Measurements from ENCODE around the gene TMEM132E. TPM values are rescaled to one million over a fixed set of nuclear protein-coding genes. Genes with fewer than 3 reads are reported as not detected.

The TMEM132E gene
- total and polyA plus RNA-seq, 2 of the 4 experiments (the other 2 are of a cell fraction) = not detected

DNA sequence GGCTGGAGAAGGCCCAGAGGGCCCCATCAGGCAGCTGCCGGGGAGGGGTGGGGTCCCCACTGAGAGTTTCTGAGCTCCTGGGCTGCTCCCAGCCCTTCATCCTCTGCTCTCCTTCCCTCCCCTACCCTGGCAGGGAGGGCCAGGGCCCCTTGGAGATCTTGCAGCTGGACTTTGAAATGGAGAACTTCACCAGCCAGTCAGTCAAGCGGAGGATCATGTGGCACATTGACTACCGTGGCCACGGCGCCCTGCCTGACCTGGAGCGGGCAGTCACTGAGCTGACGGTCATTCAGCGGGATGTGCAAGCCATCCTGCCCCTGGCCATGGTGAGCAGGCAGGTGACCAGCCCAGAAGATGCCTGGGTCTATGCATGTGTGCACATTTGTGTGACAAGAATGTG lies 49.5 kb downstream of the TMEM132E start:
- Histone ChIP-seq H3K4ac (ENCODE audit: low read depth, low read length) (no peak overlapping the region), H2BK5ac (ENCODE audit: low read depth, low read length, poor library complexity, severe bottlenecking) (no peak overlapping the region), H3K27me3 (ENCODE audit: control insufficient read depth, insufficient read depth, low read length) (peaks cover 23% of the 10 kb centered on the region), H4K91ac (ENCODE audit: insufficient read depth, low read depth, low read length) (no peak overlapping the region), H2BK20ac (ENCODE audit: low read depth, low read length) (no peak overlapping the region), H4K8ac (ENCODE audit: low read depth in 2 of 2, low read length in 2 of 2) (no peak overlapping the region), H3K36me3 (ENCODE audit: control insufficient read depth, insufficient read depth, low read length) (no peaks in the 10 kb centered on the region), H3K4me3 (ENCODE audit: insufficient read depth, low read depth, low read length) (no peak overlapping the region), H2BK120ac (ENCODE audit: low read depth, low read length) (no peak overlapping the region), H3K56ac (ENCODE audit: extremely low read depth, insufficient read depth, low read length) (no peak overlapping the region), H3K9ac (ENCODE audit: low read depth, low read length) (no peak overlapping the region), H3K23ac (ENCODE audit: low read depth, low read length) (no peak overlapping the region), H3K14ac (replicated peaks; ENCODE audit: low read depth, low read length) (no peak overlapping the region), H3K4me1 (ENCODE audit: control insufficient read depth, insufficient read depth, low read length) (no peaks in the 10 kb centered on the region), H3K9me3 (ENCODE audit: control insufficient read depth, insufficient read depth, low read length) (no peaks in the 10 kb centered on the region), H2AK5ac (ENCODE audit: low read depth, low read length) (no peak overlapping the region), H4K20me1 (ENCODE audit: insufficient read depth, low read length) (no peaks in the 10 kb centered on the region), H4K5ac (ENCODE audit: low read depth, low read length) (no peak overlapping the region), H3K4me2 (ENCODE audit: low read depth, low read length) (no peak overlapping the region), H3K79me1 (ENCODE audit: low read depth in 1 of 2, low read length in 2 of 2) (no peaks in the 10 kb centered on the region), H3K9me1 (ENCODE audit: insufficient read depth, low read length) (no peaks in the 10 kb centered on the region), H3K18ac (ENCODE audit: low read depth, low read length) (no peak overlapping the region), H2AFZ (replicated peaks; ENCODE audit: low read length, poor library complexity) (no peak overlapping the region), H2AK9ac (replicated peaks; ENCODE audit: low read depth, low read length, poor library complexity) (no peak overlapping the region), H3K27ac (ENCODE audit: insufficient read depth, low read length) (no peak overlapping the region), H2BK15ac (ENCODE audit: low read depth, low read length) (no peak overlapping the region)
- POLR2A ChIA-PET (ENCODE audit: unreplicated experiment) = no interaction called here
- CTCF ChIA-PET = interaction anchor here (0.5 kb wide), 1 partner anchor 445 kb away, joined by 3 read pairs; no protein-coding TSS in a partner anchor
- BruUV-seq (replicated peaks) = no TSS peak
- DNase-seq (no peak), ATAC-seq (ENCODE audit: low read depth) (no peak)
- in situ Hi-C loops (cut with MboI; ENCODE audit: low sequenced_read_pairs) (loop anchor here (25.0 kb wide), 1 partner anchor 483 kb away; the partner anchor contains the start of genes FNDC8 and RAD51D), dilution Hi-C loops (cut with HindIII; ENCODE audit: low sequenced_read_pairs, unreplicated experiment) (no loop called here), intact Hi-C loops (cut with micrococcal nuclease) (no loop called here)
- WGBS, 2 experiments (ENCODE audit: extremely low coverage in 2 of 2, insufficient read length in 1 of 2) = 51% methylated on average over 4 of the region's 8 CpGs; no CpG with 5 or more reads in 1 of the 2 experiments
- TF ChIP-seq BHLHE40 (IDR thresholded peaks at IDR 0.05; ENCODE audit: low read depth, low read length) (no peak), NFE2L2 (IDR thresholded peaks at IDR 0.05; ENCODE audit: low read depth, low read length) (no peak), CHD1 (IDR thresholded peaks at IDR 0.05; ENCODE audit: low read depth, low read length) (no peak), CTCF (conservative IDR thresholded peaks at IDR 0.05; ENCODE audit: low read depth, low read length) (no peak), SMC3 (IDR thresholded peaks at IDR 0.05; ENCODE audit: low read depth, low read length) (no peak), MAZ (IDR thresholded peaks at IDR 0.05; ENCODE audit: borderline replicate concordance, low read depth, low read length) (no peak), FOS (IDR thresholded peaks at IDR 0.05; ENCODE audit: low read depth, low read length) (no peak), MXI1 (IDR thresholded peaks at IDR 0.05; ENCODE audit: borderline replicate concordance, low read depth, low read length) (no peak), RFX5 (IDR thresholded peaks at IDR 0.05; ENCODE audit: low read depth, low read length) (no peak), CEBPB (IDR thresholded peaks at IDR 0.05; ENCODE audit: low read depth, low read length) (no peak), MAFK (IDR thresholded peaks at IDR 0.05; ENCODE audit: low read depth, low read length) (no peak), POLR2A (IDR thresholded peaks at IDR 0.05; ENCODE audit: low read depth, low read length) (no peak), RCOR1 (IDR thresholded peaks at IDR 0.05; ENCODE audit: insufficient replicate concordance, low read length) (no peak)
- TF ChIP-seq, protein P1, sequence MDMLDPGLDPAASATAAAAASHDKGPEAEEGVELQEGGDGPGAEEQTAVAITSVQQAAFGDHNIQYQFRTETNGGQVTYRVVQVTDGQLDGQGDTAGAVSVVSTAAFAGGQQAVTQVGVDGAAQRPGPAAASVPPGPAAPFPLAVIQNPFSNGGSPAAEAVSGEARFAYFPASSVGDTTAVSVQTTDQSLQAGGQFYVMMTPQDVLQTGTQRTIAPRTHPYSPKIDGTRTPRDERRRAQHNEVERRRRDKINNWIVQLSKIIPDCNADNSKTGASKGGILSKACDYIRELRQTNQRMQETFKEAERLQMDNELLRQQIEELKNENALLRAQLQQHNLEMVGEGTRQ (IDR thresholded peaks at IDR 0.05; ENCODE audit: low read depth, low read length) = no peak
- TF ChIP-seq, protein P2, sequence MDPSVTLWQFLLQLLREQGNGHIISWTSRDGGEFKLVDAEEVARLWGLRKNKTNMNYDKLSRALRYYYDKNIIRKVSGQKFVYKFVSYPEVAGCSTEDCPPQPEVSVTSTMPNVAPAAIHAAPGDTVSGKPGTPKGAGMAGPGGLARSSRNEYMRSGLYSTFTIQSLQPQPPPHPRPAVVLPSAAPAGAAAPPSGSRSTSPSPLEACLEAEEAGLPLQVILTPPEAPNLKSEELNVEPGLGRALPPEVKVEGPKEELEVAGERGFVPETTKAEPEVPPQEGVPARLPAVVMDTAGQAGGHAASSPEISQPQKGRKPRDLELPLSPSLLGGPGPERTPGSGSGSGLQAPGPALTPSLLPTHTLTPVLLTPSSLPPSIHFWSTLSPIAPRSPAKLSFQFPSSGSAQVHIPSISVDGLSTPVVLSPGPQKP (IDR thresholded peaks at IDR 0.05; ENCODE audit: borderline replicate concordance, low read depth, low read length) = no peak

All from IMR-90 (cell line).